Lower lobe of right lung (tissue), 2 donors: ENCODE measurements around the gene MCRIP2. TPM values are rescaled to one million over a fixed set of nuclear protein-coding genes. Genes with fewer than 3 reads are reported as not detected.

Experiments used
- ATAC-seq, 2 donors: fragments of 200-7000 bp; cut with Tn5 transposase; one replicate each; pipeline ENCODE4 v1.9.1; 2020 to 2022; ENCODE audit warnings: mild to moderate bottlenecking in 2 of 2, moderate library complexity in 2 of 2
- DNase-seq: peaks from one replicate; pipeline ENCODE4 v3.0.0-alpha.2; 2020
- H3K27ac ChIP-seq: fragments of 200-600 bp; one replicate; pipeline ENCODE4 v1.8.0; 2022
- H3K27me3 ChIP-seq: fragments of 200-600 bp; one replicate; pipeline ENCODE4 v1.8.0; 2022; ENCODE audit warnings: low read depth
- H3K36me3 ChIP-seq: fragments of 200-600 bp; one replicate; pipeline ENCODE4 v1.8.0; 2022; ENCODE audit warnings: mild to moderate bottlenecking
- H3K4me1 ChIP-seq: fragments of 200-600 bp; one replicate; pipeline ENCODE4 v1.8.0; 2022
- H3K4me3 ChIP-seq: fragments of 200-600 bp; one replicate; pipeline ENCODE4 v1.8.0; 2022; ENCODE audit warnings: mild to moderate bottlenecking
- H3K9me3 ChIP-seq: fragments of 200-600 bp; one replicate; pipeline ENCODE4 v1.8.0; 2022
- CTCF ChIP-seq: fragments of 200-600 bp; IDR thresholded peaks from one replicate; pipeline ENCODE4 v1.8.0; 2022; ENCODE audit warnings: antibody characterized with exemption, mild to moderate bottlenecking
- intact Hi-C: fragments of 100-400 bp; cut with DNase I; formaldehyde crosslinking; loops from one replicate; pipeline ENCODE4 v1.11.0; 2022
- total RNA-seq: library from RNA; stranded (reverse); fragmentation: NEBNext Ultra II Directional; extraction: Animal tissue kit (Norgen Biotek cat#: 25700); gene quantifications from one replicate; pipeline ENCODE4 v1.2.1, GENCODE V29; 2021
- donor health status: DM: no; HTN: yes; CAD: no; lungs with severe emphysema.

Gene MCRIP2
- total RNA-seq, 1 donor from 2014 or later, result 47.7 TPM

GRCh38 chr16:647173-647902 lies 5.7 kb downstream of the MCRIP2 start:
- ATAC-seq (no peak), DNase-seq (no peak)
- no peaks in the 10 kb centered on the region for H3K27me3 ChIP-seq
- H3K4me3 ChIP-seq, result no peak overlapping the region
- H3K4me1 ChIP-seq, result peaks cover 62% of the 10 kb centered on the region
- no peaks in the 10 kb centered on the region for H3K9me3 ChIP-seq
- H3K36me3 ChIP-seq, result no peaks in the 10 kb centered on the region
- intact Hi-C loops, result no loop called here
- H3K27ac ChIP-seq, result peak overlapping the region; percentile 92
- no peak for TF ChIP-seq CTCF

GRCh38 chr16:648071-648780 lies 6.6 kb downstream of the MCRIP2 start:
- Histone ChIP-seq H3K27me3 (no peaks in the 10 kb centered on the region), H3K4me3 (peak overlapping the region; percentile 79), H3K27ac (peak overlapping the region; percentile 92), H3K9me3 (no peaks in the 10 kb centered on the region), H3K36me3 (no peaks in the 10 kb centered on the region), H3K4me1 (peaks cover 53% of the 10 kb centered on the region)
- intact Hi-C loops, result no loop called here
- DNase-seq (peak; percentile 70), ATAC-seq (peak; percentile 26 to 27)
- TF ChIP-seq CTCF, result peak; percentile 39

GRCh38 chr16:648781-649589 lies 7.4 kb downstream of the MCRIP2 start, which contains the start of gene WDR90:
TSS of gene WDR90 (plus strand) at chr16:649365. CDS start at chr16:649417, 52 bp downstream.
- no peaks in the 10 kb centered on the region for H3K9me3 ChIP-seq
- intact Hi-C loops, result no loop called here
- peak within 1 kb of the TSS; percentile 79 for H3K4me3 ChIP-seq
- H3K27me3 ChIP-seq, result no peaks in the 10 kb centered on the region
- DNase-seq, result peak; percentile 97
- H3K4me1 ChIP-seq, result peaks cover 45% of the 10 kb centered on the region
- TF ChIP-seq CTCF, result no peak
- H3K36me3 ChIP-seq, result peaks cover 7% of the 10 kb centered on the region
- peak within 1 kb of the TSS; percentile 92 for H3K27ac ChIP-seq
- ATAC-seq, result peak; percentile 92 to 97

GRCh38 chr16:649631-650030 lies 8.0 kb downstream of the MCRIP2 start:
- Histone ChIP-seq H3K4me3 (peak overlapping the region; percentile 79), H3K9me3 (no peaks in the 10 kb centered on the region), H3K4me1 (peaks cover 39% of the 10 kb centered on the region), H3K36me3 (peaks cover 8% of the 10 kb centered on the region), H3K27me3 (no peaks in the 10 kb centered on the region), H3K27ac (peak overlapping the region; percentile 92)
- intact Hi-C loops, result no loop called here
- no peak for DNase-seq
- peak; percentile 0 to 23 for ATAC-seq
- TF ChIP-seq CTCF, result no peak

- intact Hi-C loops, result no loop called here
- Histone ChIP-seq H3K4me3 (no peak overlapping the region), H3K4me1 (peaks cover 27% of the 10 kb centered on the region), H3K9me3 (no peaks in the 10 kb centered on the region), H3K27ac (no peak overlapping the region), H3K36me3 (peaks cover 15% of the 10 kb centered on the region), H3K27me3 (no peaks in the 10 kb centered on the region)
- DNase-seq (no peak), ATAC-seq (no peak)
- TF ChIP-seq CTCF, result no peak
Observed at GRCh38 chr16:651844-652243, 10.2 kb downstream of the MCRIP2 start.
